HG03565 (cell line): ENCODE results near the gene ETNK2.

ENCODE experiments used
- ATAC-seq: cut with Tn5 transposase; IDR thresholded peaks from one replicate; pipeline ENCODE4 v1.9.1; 2021; ENCODE audit warnings: mild to moderate bottlenecking, moderate library complexity; ENCODE audit not compliant: unreplicated experiment

ETNK2 gene

GRCh38 chr1:204084247-204084772 is 67.5 kb downstream of the ETNK2 start:
- ATAC-seq = no peak

DNA sequence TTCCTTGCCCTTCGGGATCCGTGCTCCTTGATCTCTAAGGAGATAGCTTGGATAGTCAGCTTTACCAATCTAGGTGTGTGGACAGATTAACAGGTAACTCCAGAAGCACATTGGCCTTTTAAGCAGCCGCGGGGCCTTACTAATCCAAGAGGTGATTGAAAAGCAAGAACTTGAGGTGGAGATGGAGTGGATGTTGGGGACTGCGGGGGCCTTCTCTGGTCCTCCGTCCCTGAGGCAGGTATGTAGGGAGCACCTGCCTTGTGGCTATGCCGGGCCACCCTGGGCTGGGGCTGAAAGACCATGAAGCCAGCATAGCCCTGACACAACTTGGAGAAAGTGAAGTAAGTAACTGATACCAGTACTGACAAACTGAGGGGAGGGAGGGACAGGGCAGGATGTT is 68.4 kb downstream of the ETNK2 start:
- ATAC-seq = no peak

GRCh38 chr1:204081791-204082513 is 69.9 kb downstream of the ETNK2 start:
- ATAC-seq = no peak

DNA sequence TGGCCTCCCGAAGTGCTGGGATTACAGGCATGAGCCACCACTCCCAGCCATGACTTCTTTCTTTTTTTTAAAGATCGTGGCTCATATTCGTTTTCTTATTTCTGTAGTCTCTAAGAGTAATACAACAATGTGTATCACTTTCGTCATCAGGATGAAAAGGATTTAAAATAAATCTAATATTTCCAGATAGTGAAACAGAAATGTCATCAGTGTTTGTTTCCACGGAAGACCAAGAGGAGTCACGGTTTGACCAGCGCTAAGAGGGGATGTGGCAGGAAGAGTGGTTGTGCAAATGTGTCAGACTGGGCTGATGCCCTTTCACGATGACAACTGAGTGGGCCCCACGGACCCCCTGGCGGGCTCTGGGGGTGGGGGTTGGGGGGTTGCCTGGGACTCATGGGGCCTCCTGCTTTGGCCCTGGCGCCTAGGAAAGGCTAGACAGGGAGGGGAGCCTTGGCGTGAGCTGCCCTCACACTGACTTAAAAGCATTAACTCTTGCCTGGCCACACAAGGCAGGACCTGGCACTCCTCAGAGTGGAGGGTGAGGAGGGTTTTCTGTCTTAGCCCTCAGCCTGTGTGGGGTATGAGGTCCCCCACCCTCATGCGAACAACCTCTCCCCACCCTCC is 70.6 kb downstream of the ETNK2 start:
- ATAC-seq = no peak
